Activated B cell treated with CpG ODN at 0.5 μM for 24 hours (primary cell): ENCODE data around the gene ALG9. TPM values are rescaled to one million over a fixed set of nuclear protein-coding genes. Genes with fewer than 3 reads are reported as not detected.

Experiments
- ATAC-seq: fragments of 200-7000 bp; cut with Tn5 transposase; one replicate; pipeline ENCODE4 v1.10.0; 2021; ENCODE audit warnings: low read depth, mild to moderate bottlenecking, moderate library complexity
- CTCF ChIA-PET: fragments of 350-600 bp; sonication (Branson Sonifier 250); formaldehyde crosslinking; loops from one replicate; lab custom pipeline; 2021; ENCODE audit warnings: antibody characterized with exemption; lab: Charles Lee
- POLR2A ChIA-PET: fragments of 350-600 bp; sonication (Branson Sonifier 250); formaldehyde crosslinking; loops from one replicate; lab custom pipeline; 2021; ENCODE audit warnings: antibody characterized with exemption; lab: Charles Lee
- DNase-seq: peaks from one replicate; pipeline ENCODE4 v3.0.0; 2022
- H3K27ac Mint-ChIP-seq: one replicate; pipeline ENCODE4 v1.8.0; 2020; ENCODE audit warnings: mixed read lengths
- H3K27me3 Mint-ChIP-seq: one replicate; pipeline ENCODE4 v1.8.0; 2021; ENCODE audit warnings: mixed read lengths
- H3K36me3 Mint-ChIP-seq: one replicate; pipeline ENCODE4 v1.8.0; 2021; ENCODE audit warnings: low read depth, mixed read lengths
- H3K4me1 Mint-ChIP-seq: one replicate; pipeline ENCODE4 v1.8.0; 2021; ENCODE audit warnings: mixed read lengths
- H3K4me3 Mint-ChIP-seq: one replicate; pipeline ENCODE4 v1.8.0; 2020; ENCODE audit warnings: mild to moderate bottlenecking, mixed read lengths
- H3K9me3 Mint-ChIP-seq: one replicate; pipeline ENCODE4 v1.8.0; 2020; ENCODE audit warnings: mixed read lengths
- intact Hi-C: fragments of 100-400 bp; cut with micrococcal nuclease; formaldehyde crosslinking; loops from one replicate; pipeline ENCODE4 v1.15.1; 2024
- total RNA-seq: library from RNA; stranded (reverse); gene quantifications from 2 replicates; pipeline ENCODE4 v1.2.3, GENCODE V29; 2022
- TF ChIP-seq, protein P1 (sequence below): fragments of 200-600 bp; IDR thresholded peaks from one replicate; pipeline ENCODE4 v1.8.0; 2022; ENCODE audit warnings: antibody characterized with exemption, mild to moderate bottlenecking

ALG9 gene, protein sequence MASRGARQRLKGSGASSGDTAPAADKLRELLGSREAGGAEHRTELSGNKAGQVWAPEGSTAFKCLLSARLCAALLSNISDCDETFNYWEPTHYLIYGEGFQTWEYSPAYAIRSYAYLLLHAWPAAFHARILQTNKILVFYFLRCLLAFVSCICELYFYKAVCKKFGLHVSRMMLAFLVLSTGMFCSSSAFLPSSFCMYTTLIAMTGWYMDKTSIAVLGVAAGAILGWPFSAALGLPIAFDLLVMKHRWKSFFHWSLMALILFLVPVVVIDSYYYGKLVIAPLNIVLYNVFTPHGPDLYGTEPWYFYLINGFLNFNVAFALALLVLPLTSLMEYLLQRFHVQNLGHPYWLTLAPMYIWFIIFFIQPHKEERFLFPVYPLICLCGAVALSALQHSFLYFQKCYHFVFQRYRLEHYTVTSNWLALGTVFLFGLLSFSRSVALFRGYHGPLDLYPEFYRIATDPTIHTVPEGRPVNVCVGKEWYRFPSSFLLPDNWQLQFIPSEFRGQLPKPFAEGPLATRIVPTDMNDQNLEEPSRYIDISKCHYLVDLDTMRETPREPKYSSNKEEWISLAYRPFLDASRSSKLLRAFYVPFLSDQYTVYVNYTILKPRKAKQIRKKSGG
- 17.0 and 20.1 TPM in 2 replicates for total RNA-seq

DNA sequence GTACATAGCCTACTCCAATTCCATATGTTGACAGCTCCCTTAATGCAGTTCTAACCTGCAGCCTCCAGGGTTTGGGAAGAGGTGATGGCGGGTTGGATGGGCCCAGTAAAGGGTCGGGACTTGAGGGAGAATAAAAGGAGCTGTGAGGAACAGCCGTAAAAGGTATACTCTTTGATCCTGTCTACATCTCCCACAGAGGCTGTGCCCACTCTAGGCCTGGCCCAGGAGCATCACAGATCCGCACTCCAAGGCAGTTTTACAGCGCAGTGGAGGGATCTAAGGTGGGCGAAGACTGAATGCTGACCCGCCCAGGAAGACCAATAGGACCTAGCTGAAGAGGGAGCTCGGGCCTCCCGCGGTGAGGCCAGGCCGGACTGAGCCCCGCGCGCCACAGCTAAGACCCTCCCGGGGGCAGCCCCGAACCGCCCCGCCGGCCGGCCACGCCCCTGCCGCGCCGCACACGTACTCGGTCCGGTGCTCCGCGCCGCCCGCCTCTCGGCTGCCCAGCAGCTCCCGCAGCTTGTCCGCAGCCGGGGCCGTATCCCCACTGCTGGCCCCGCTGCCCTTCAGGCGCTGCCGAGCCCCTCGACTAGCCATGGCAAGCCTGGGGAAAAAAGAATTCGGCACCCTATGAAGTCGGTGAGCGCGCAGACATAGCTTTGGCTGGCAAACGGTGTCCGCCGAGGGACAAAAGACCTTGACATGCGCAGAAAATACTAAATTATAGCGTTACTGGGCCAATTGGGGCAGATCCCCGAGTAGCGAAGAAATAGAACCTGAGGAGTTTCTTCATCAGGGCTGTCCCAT lies at the start of gene ALG9:
Gene ALG9, minus strand, starts transcription at position 696 of the 807 bp plus-strand sequence. Its CDS starts 99 bp downstream, at position 597.
- CTCF ChIA-PET, result interaction anchor here (0.6 to 2.3 kb wide), 9 partner anchors 9 to 574 kb away, joined by 3 to 5 read pairs (median 4); partner anchors contain the start of gene PPP2R1B

GRCh38 chr11:111920908-111921307 lies 49.5 kb upstream of the ALG9 start:
- POLR2A ChIA-PET, result interaction anchor here (0.7 kb wide), 1 partner anchor 38 kb away, joined by 5 read pairs; no protein-coding TSS in a partner anchor
- ATAC-seq, result no peak

More for the DNA sequence above, at the start of gene ALG9:
- H3K36me3 Mint-ChIP-seq, result peaks cover 40% of the 10 kb centered on the region
- peak; percentile 90 for DNase-seq
- TF ChIP-seq, protein P1, sequence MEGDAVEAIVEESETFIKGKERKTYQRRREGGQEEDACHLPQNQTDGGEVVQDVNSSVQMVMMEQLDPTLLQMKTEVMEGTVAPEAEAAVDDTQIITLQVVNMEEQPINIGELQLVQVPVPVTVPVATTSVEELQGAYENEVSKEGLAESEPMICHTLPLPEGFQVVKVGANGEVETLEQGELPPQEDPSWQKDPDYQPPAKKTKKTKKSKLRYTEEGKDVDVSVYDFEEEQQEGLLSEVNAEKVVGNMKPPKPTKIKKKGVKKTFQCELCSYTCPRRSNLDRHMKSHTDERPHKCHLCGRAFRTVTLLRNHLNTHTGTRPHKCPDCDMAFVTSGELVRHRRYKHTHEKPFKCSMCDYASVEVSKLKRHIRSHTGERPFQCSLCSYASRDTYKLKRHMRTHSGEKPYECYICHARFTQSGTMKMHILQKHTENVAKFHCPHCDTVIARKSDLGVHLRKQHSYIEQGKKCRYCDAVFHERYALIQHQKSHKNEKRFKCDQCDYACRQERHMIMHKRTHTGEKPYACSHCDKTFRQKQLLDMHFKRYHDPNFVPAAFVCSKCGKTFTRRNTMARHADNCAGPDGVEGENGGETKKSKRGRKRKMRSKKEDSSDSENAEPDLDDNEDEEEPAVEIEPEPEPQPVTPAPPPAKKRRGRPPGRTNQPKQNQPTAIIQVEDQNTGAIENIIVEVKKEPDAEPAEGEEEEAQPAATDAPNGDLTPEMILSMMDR, result no peak
- H3K27ac Mint-ChIP-seq, result peak within 1 kb of the TSS; percentile 92
- peak; percentile 89 for ATAC-seq
- H3K27me3 Mint-ChIP-seq, result no peaks in the 10 kb centered on the region
- peaks cover 13% of the 10 kb centered on the region for H3K4me1 Mint-ChIP-seq
- POLR2A ChIA-PET, result interaction anchor here (0.6 to 2.4 kb wide), 19 partner anchors 9 to 401 kb away, joined by 3 to 19 read pairs (median 4); partner anchors contain the start of genes CFAP68, DLAT, PPP2R1B and PTS
- intact Hi-C loops, result loop anchor here (1.0 to 10.0 kb wide), 8 partner anchors 8 to 1436 kb away; partner anchors contain the start of genes CFAP68, DLAT, FDXACB1 and PPP2R1B
- H3K4me3 Mint-ChIP-seq, result peak within 1 kb of the TSS; percentile 93
- H3K9me3 Mint-ChIP-seq, result no peaks in the 10 kb centered on the region

GRCh38 chr11:111918390-111919256 lies 47.2 kb upstream of the ALG9 start, which contains the start of gene C11orf52:
Gene C11orf52 (plus strand): TSS chr11:111918913. CDS start chr11:111918973, 60 bp downstream.
- H3K4me3 Mint-ChIP-seq, result no peak within 1 kb of the TSS
- no peaks in the 10 kb centered on the region for H3K4me1 Mint-ChIP-seq
- intact Hi-C loops, result no loop called here
- no peaks in the 10 kb centered on the region for H3K36me3 Mint-ChIP-seq
- ATAC-seq (no peak), DNase-seq (no peak)
- no peaks in the 10 kb centered on the region for H3K9me3 Mint-ChIP-seq
- ChIA-PET CTCF (no interaction called here), POLR2A (no interaction called here)
- TF ChIP-seq, protein P1, result no peak
- no peak within 1 kb of the TSS for H3K27ac Mint-ChIP-seq
- H3K27me3 Mint-ChIP-seq, result peaks cover 31% of the 10 kb centered on the region

More at GRCh38 chr11:111920908-111921307, 49.5 kb upstream of the ALG9 start:
- H3K4me3 Mint-ChIP-seq, result no peak overlapping the region
- TF ChIP-seq, protein P1, result no peak
- no peaks in the 10 kb centered on the region for H3K9me3 Mint-ChIP-seq
- no peak for DNase-seq
- intact Hi-C loops, result loop anchor here (10.0 kb wide), 1 partner anchor 1394 kb away; the partner anchor contains the start of gene TTC12
- peaks cover 4% of the 10 kb centered on the region for H3K4me1 Mint-ChIP-seq
- no peak overlapping the region for H3K27ac Mint-ChIP-seq
- no peaks in the 10 kb centered on the region for H3K36me3 Mint-ChIP-seq
- peaks cover 17% of the 10 kb centered on the region for H3K27me3 Mint-ChIP-seq
- CTCF ChIA-PET, result no interaction called here

GRCh38 chr11:111917788-111918187 lies 46.4 kb upstream of the ALG9 start:
- Mint-ChIP-seq H3K27me3 (peaks cover 38% of the 10 kb centered on the region), H3K4me3 (no peak overlapping the region), H3K9me3 (no peaks in the 10 kb centered on the region), H3K27ac (no peak overlapping the region), H3K4me1 (no peaks in the 10 kb centered on the region), H3K36me3 (no peaks in the 10 kb centered on the region)
- POLR2A ChIA-PET, result no interaction called here
- DNase-seq (no peak), ATAC-seq (no peak)
- intact Hi-C loops, result no loop called here
- CTCF ChIA-PET, result no interaction called here
- TF ChIP-seq, protein P1, result no peak
